22Rv1 (cell line): Measurements from ENCODE around the gene ALDH16A1.
A peak's percentile ranks its signal among the peaks of the same experiment; 100 is the strongest.

Experiments used
- ZFX ChIP-seq: fragments of 450-650 bp; IDR thresholded peaks from 2 replicates; pipeline ENCODE4 v1.6.1; 2017; ENCODE audit warnings: antibody characterized with exemption, borderline replicate concordance
- TF ChIP-seq, protein P1 (sequence below): fragments of 450-650 bp; IDR thresholded peaks from 2 replicates; pipeline ENCODE4 v1.5.1; 2017; ENCODE audit warnings: mild to moderate bottlenecking

DNA sequence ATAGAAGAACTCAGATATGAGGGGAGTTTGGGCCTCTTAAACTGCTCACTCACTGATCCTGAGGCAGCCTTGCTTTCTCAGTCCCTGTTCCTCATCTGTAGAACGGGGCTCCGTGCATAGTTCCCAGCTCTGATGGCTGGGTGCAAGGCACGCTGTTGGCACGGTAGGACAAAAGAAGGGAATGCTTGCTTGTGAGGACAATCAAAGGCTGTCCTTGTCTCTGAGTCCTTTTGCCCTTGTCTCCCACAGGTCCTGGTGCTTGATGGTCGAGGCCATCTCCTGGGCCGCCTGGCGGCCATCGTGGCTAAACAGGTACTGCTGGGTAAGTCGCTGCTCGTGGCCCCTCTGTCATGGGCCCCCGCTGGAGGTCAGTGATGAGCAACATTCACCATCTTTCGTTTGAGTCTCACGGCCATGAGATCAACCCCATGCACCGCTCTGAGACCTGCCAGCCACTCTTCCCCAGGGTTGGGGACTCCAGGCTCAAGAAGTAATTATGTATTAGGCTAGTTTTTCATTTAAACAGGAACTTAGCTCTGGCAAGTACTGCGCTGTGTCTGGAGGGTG is 36.7 kb downstream of the ALDH16A1 start:
- TF ChIP-seq, protein P1, sequence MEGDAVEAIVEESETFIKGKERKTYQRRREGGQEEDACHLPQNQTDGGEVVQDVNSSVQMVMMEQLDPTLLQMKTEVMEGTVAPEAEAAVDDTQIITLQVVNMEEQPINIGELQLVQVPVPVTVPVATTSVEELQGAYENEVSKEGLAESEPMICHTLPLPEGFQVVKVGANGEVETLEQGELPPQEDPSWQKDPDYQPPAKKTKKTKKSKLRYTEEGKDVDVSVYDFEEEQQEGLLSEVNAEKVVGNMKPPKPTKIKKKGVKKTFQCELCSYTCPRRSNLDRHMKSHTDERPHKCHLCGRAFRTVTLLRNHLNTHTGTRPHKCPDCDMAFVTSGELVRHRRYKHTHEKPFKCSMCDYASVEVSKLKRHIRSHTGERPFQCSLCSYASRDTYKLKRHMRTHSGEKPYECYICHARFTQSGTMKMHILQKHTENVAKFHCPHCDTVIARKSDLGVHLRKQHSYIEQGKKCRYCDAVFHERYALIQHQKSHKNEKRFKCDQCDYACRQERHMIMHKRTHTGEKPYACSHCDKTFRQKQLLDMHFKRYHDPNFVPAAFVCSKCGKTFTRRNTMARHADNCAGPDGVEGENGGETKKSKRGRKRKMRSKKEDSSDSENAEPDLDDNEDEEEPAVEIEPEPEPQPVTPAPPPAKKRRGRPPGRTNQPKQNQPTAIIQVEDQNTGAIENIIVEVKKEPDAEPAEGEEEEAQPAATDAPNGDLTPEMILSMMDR: 0 out of 2 replicates have a peak, but pooled peaks have one; percentile 4
- no peak for TF ChIP-seq ZFX
